H1 (cell line): ENCODE results near the gene AGAP3. TPM values are rescaled to one million over a fixed set of nuclear protein-coding genes. Genes with fewer than 3 reads are reported as not detected.

ENCODE experiments used
- CTCF ChIA-PET: fragments of 300-600 bp; sonication (Branson Sonifier 250); formaldehyde crosslinking; loops from one replicate; lab custom pipeline; 2021; ENCODE audit not compliant: partially characterized antibody; lab: Charles Lee
- POLR2A ChIA-PET: fragments of 300-600 bp; sonication (Branson Sonifier 250); formaldehyde crosslinking; loops from one replicate; lab custom pipeline; 2021; ENCODE audit warnings: inconsistent platforms; ENCODE audit not compliant: partially characterized antibody; lab: Charles Lee
- DNase-seq, 2 experiments: peaks; one replicate each; pipeline versions ENCODE4 v3.0.0 to v3.0.0-alpha.2; 2010 to 2022; ENCODE audit warnings: low spot score in 2 of 2, low read depth in 1 of 2, mixed read lengths in 1 of 2
- FAIRE-seq: peaks from 2 replicates; lab custom pipeline; 2011; peaks lifted over from hg19 to GRCh38; lab: Jason Lieb, UNC
- H2AFZ ChIP-seq: 2 replicates; pipeline ENCODE4 v1.8.1; 2012; ENCODE audit warnings: low read length, inconsistent platforms
- H2AK5ac ChIP-seq: 2 replicates; pipeline ENCODE4 v1.6.1; 2013; ENCODE audit warnings: low read depth, low read length
- H2BK120ac ChIP-seq: replicated peaks from 2 replicates; pipeline ENCODE3; 2013; ENCODE audit warnings: low read depth, low read length, inconsistent platforms
- H2BK12ac ChIP-seq: 2 replicates; pipeline ENCODE4 v1.6.1; 2013; ENCODE audit warnings: low read depth, low read length
- H2BK15ac ChIP-seq: 2 replicates; pipeline ENCODE4 v1.6.1; 2013; ENCODE audit warnings: low read length
- H2BK20ac ChIP-seq: 2 replicates; pipeline ENCODE4 v1.6.1; 2013; ENCODE audit warnings: low read length
- H2BK5ac ChIP-seq: 2 replicates; pipeline ENCODE4 v1.6.1; 2013; ENCODE audit warnings: low read depth, low read length
- H3K14ac ChIP-seq: 2 replicates; pipeline ENCODE4 v1.6.1; 2013; ENCODE audit warnings: inconsistent platforms; ENCODE audit not compliant: insufficient read length
- H3K18ac ChIP-seq: 2 replicates; pipeline ENCODE4 v1.6.1; 2013; ENCODE audit warnings: low read length; ENCODE audit errors: extremely low read depth
- H3K23ac ChIP-seq: 2 replicates; pipeline ENCODE4 v1.6.1; 2013; ENCODE audit warnings: inconsistent platforms; ENCODE audit not compliant: insufficient read length
- H3K23me2 ChIP-seq: 2 replicates; pipeline ENCODE4 v1.6.1; 2013; ENCODE audit warnings: low read depth, low read length
- H3K27ac ChIP-seq: 2 replicates; pipeline ENCODE4 v1.6.1; 2011; ENCODE audit warnings: low read depth, low read length, inconsistent platforms
- H3K27me3 ChIP-seq, 4 experiments: replicated peaks in 1 of 4; 1 replicate in 1 of 4; 2 replicates in 3 of 4; pipeline versions ENCODE4 v1.6.1 to v1.8.1; 2011 to 2013; ENCODE audit warnings: low read length in 3 of 4, mild to moderate bottlenecking in 3 of 4, inconsistent platforms in 2 of 4, mixed read lengths in 2 of 4, moderate library complexity in 1 of 4; ENCODE audit not compliant: control insufficient read depth in 3 of 4, insufficient read depth in 3 of 4; ENCODE audit errors: extremely low read depth in 1 of 4
- H3K36me3 ChIP-seq, 4 experiments: 2 replicates each; pipeline versions ENCODE4 v1.6.1 to v1.8.1; 2011 to 2013; ENCODE audit warnings: mild to moderate bottlenecking in 4 of 4, low read length in 3 of 4, moderate library complexity in 2 of 4, control low read depth in 1 of 4, inconsistent platforms in 1 of 4; ENCODE audit not compliant: insufficient read depth in 4 of 4, control insufficient read depth in 2 of 4
- H3K4ac ChIP-seq: replicated peaks from 2 replicates; pipeline ENCODE3; 2013; ENCODE audit warnings: low read length, low read depth, mixed read lengths, inconsistent platforms; ENCODE audit not compliant: insufficient read length
- H3K4me1 ChIP-seq, 4 experiments: replicated peaks in 1 of 4; 1 replicate in 1 of 4; 2 replicates in 3 of 4; pipeline versions ENCODE4 v1.6.1 to v1.8.1; 2011 to 2013; ENCODE audit warnings: low read length in 3 of 4, inconsistent platforms in 2 of 4, mixed read lengths in 1 of 4; ENCODE audit not compliant: insufficient read depth in 4 of 4, control insufficient read depth in 3 of 4
- H3K4me2 ChIP-seq, 2 experiments: 2 replicates each; pipeline versions ENCODE4 v1.6.1 to v1.8.1; 2011 to 2013; ENCODE audit warnings: low read depth in 2 of 2, low read length in 2 of 2, control low read depth in 1 of 2, inconsistent platforms in 1 of 2, mild to moderate bottlenecking in 1 of 2; ENCODE audit not compliant: insufficient read depth in 1 of 2
- H3K4me3 ChIP-seq, 4 experiments: fragments of 200-600, 300-600 bp in 1 of 4; sonication (generic), shearing (Covaris generic), sonication (Bioruptor Twin) in 1 of 4; 2 replicates each; pipeline versions ENCODE4 v1.5.1 to v1.8.1; 2011 to 2016; ENCODE audit warnings: low read length in 4 of 4, low read depth in 3 of 4, control low read depth in 2 of 4, inconsistent platforms in 2 of 4, mild to moderate bottlenecking in 2 of 4, mixed read lengths in 1 of 4, moderate library complexity in 1 of 4; ENCODE audit not compliant: insufficient read depth in 2 of 4; ENCODE audit errors: extremely low read depth in 1 of 4
- H3K56ac ChIP-seq: replicated peaks from 2 replicates; pipeline ENCODE3; 2013; ENCODE audit warnings: low read depth, mild to moderate bottlenecking, mixed read lengths, low read length, inconsistent platforms; ENCODE audit not compliant: insufficient read length
- H3K79me1 ChIP-seq: 2 replicates; pipeline ENCODE4 v1.6.1; 2013; ENCODE audit warnings: low read depth, low read length, control low read depth
- H3K79me2 ChIP-seq, 2 experiments: 2 replicates each; pipeline versions ENCODE4 v1.6.1 to v1.8.1; 2012 to 2013; ENCODE audit warnings: low read length in 2 of 2, mild to moderate bottlenecking in 2 of 2, inconsistent platforms in 1 of 2; ENCODE audit not compliant: insufficient read depth in 2 of 2, control insufficient read depth in 1 of 2
- H3K9ac ChIP-seq, 4 experiments: replicated peaks in 1 of 4; 1 replicate in 1 of 4; 2 replicates in 3 of 4; pipeline versions ENCODE4 v1.6.1 to v1.8.1; 2011 to 2013; ENCODE audit warnings: low read depth in 3 of 4, low read length in 3 of 4, control low read depth in 2 of 4, mild to moderate bottlenecking in 2 of 4, moderate library complexity in 2 of 4, inconsistent platforms in 1 of 4; ENCODE audit errors: extremely low read depth in 1 of 4
- H3K9me3 ChIP-seq, 2 experiments: 2 replicates each; pipeline versions ENCODE4 v1.6.1 to v1.8.1; 2012 to 2013; ENCODE audit warnings: mild to moderate bottlenecking in 2 of 2, moderate library complexity in 2 of 2, control low read depth in 1 of 2, inconsistent platforms in 1 of 2, low read depth in 1 of 2, low read length in 1 of 2, mixed read lengths in 1 of 2; ENCODE audit not compliant: insufficient read depth in 2 of 2
- H4K20me1 ChIP-seq, 2 experiments: replicated peaks in 1 of 2; 2 replicates each; pipeline versions ENCODE3 to v1.8.1; 2011 to 2013; ENCODE audit warnings: inconsistent platforms in 2 of 2, low read length in 2 of 2, mild to moderate bottlenecking in 1 of 2; ENCODE audit not compliant: insufficient read depth in 2 of 2, control insufficient read depth in 1 of 2
- H4K5ac ChIP-seq: 2 replicates; pipeline ENCODE4 v1.6.1; 2013; ENCODE audit warnings: low read length, low read depth, mixed read lengths, inconsistent platforms; ENCODE audit not compliant: insufficient read length
- H4K8ac ChIP-seq: 2 replicates; pipeline ENCODE4 v1.8.0; 2013; ENCODE audit warnings: mild to moderate bottlenecking, moderate library complexity, low read length, inconsistent platforms; ENCODE audit not compliant: insufficient read depth; ENCODE audit errors: extremely low read depth
- H4K91ac ChIP-seq: replicated peaks from 2 replicates; pipeline ENCODE3; 2013; ENCODE audit warnings: low read length, mixed read lengths, inconsistent platforms; ENCODE audit not compliant: insufficient read length
- SP2 ChIP-seq: IDR thresholded peaks from 2 replicates; pipeline ENCODE4 v1.6.1; 2012; ENCODE audit warnings: mild to moderate bottlenecking, low read length, inconsistent platforms
- WGBS, 2 experiments: shearing (Covaris generic) in 1 of 2; methylation state at CpG; one replicate each; pipeline versions ENCODE4 v1.1.6 to v1.1.7; 2013 to 2015; ENCODE audit warnings: low lambda C conversion rate in 2 of 2, mixed read lengths in 2 of 2, inconsistent platforms in 1 of 2, low coverage in 1 of 2, missing lambda C conversion rate in 1 of 2; ENCODE audit not compliant: insufficient replicate concordance in 2 of 2, insufficient coverage in 1 of 2, insufficient read length in 1 of 2; ENCODE audit errors: extremely low coverage in 1 of 2, missing lambda C conversion rate in 1 of 2; 5-methylcytosine and 5-hydroxymethylcytosine counted together
- polyA plus RNA-seq, 7 experiments: library from polyadenylated mRNA; depleted of rRNA in 3 of 7; stranded (reverse) in 5 of 7; unstranded in 2 of 7; fragments of >200 nt in 5 of 7; fragments of 200-250 nt in 2 of 7; gene quantifications; 1 replicate in 5 of 7; 2 replicates in 1 of 7; 4 replicates in 1 of 7; pipeline versions ENCODE4 v1.2.1 to v1.2.3, GENCODE V29; 2011 to 2013; ENCODE audit warnings: missing spikeins in 2 of 7, mixed read lengths in 2 of 7
- total RNA-seq: library from RNA; stranded (reverse); fragmentation: NEBNext Ultra II Directional; extraction: Animal tissue kit (Norgen Biotek cat#: 25700); gene quantifications from 2 replicates; pipeline ENCODE4 v1.2.1, GENCODE V29; 2021

AGAP3 gene
- total and polyA plus RNA-seq, 2 of the 8 experiments (the other 6 are each of a cell fraction or from before 2014, with no cell fraction given): 66.4 to 120 TPM

GRCh38 chr7:151119055-151119415, 32.8 kb downstream of the AGAP3 start:
- no peaks in the 10 kb centered on the region for H3K9me3 ChIP-seq
- no peak for TF ChIP-seq SP2
- no peak overlapping the region for H3K27ac ChIP-seq
- no peak overlapping the region for H3K4ac ChIP-seq
- no peak overlapping the region for H2BK120ac ChIP-seq
- H2BK20ac ChIP-seq: no peak overlapping the region
- no peak overlapping the region for H3K23ac ChIP-seq
- H2AK5ac ChIP-seq: no peak overlapping the region
- FAIRE-seq (no peak), DNase-seq (no peak)
- H2BK12ac ChIP-seq: no peak overlapping the region
- no peak overlapping the region for H2AFZ ChIP-seq
- no peak overlapping the region for H3K14ac ChIP-seq
- peaks cover 27 to 40% of the 10 kb centered on the region in 2 experiments for H4K20me1 ChIP-seq
- peaks cover 0 to 6% of the 10 kb centered on the region in 2 experiments; a peak in 1 of 4 replicates for H3K79me2 ChIP-seq
- H3K56ac ChIP-seq: no peak overlapping the region
- no peak overlapping the region for H2BK15ac ChIP-seq
- no peak overlapping the region for H4K5ac ChIP-seq
- H2BK5ac ChIP-seq: no peak overlapping the region
- no peak overlapping the region for H3K4me3 ChIP-seq
- WGBS, 2 experiments: 97% methylated on average over 13 of the region's 13 CpGs; no CpG with 5 or more reads in 1 of the 2 experiments
- peaks cover 2% of the 10 kb centered on the region; the same call in 1 of the 2 replicates for H3K23me2 ChIP-seq
- no peak overlapping the region for H3K9ac ChIP-seq
- no peak overlapping the region for H3K18ac ChIP-seq
- H4K8ac ChIP-seq: no peak overlapping the region
- ChIA-PET POLR2A (no interaction called here), CTCF (interaction anchor here (0.6 to 22.4 kb wide), 9 partner anchors 7 to 125 kb away, joined by 3 to 448 read pairs (median 7); partner anchors contain the start of genes AGAP3 and TMUB1)
- peaks cover 0 to 18% (median 7%) of the 10 kb centered on the region in 4 experiments; a peak in 6 of 7 replicates for H3K4me1 ChIP-seq
- H3K27me3 ChIP-seq: peaks cover 0 to 13% (median 8%) of the 10 kb centered on the region in 4 experiments; a peak in 3 of 7 replicates
- no peak overlapping the region for H4K91ac ChIP-seq
- H3K4me2 ChIP-seq: no peak overlapping the region
- peaks cover 0 to 30% (median 4%) of the 10 kb centered on the region in 4 experiments; a peak in 3 of 8 replicates for H3K36me3 ChIP-seq
- H3K79me1 ChIP-seq: peaks cover 2% of the 10 kb centered on the region
